OCI-LY3 (cell line): ENCODE results near the gene OTUD5.

Source experiments
- CTCF ChIP-seq: fragments of 200-600, 300-600 bp; sonication (generic); IDR thresholded peaks from 2 replicates; pipeline ENCODE4 v1.5.1; 2014; ENCODE audit warnings: antibody characterized with exemption, low read length, low read depth
- EZH2phosphoT487 ChIP-seq: fragments of 200-600 bp; shearing (Covaris generic); IDR thresholded peaks from 2 replicates; pipeline ENCODE4 v1.6.1; 2018; ENCODE audit warnings: antibody characterized with exemption, mixed run types, low read depth

- TF ChIP-seq CTCF (no peak), EZH2phosphoT487 (no peak)
Observed at GRCh38 chrX:48939524-48940228, 17.7 kb downstream of the OTUD5 start.
